Karpas-422 (cell line): Measurements from ENCODE around the gene OGFOD3. TPM values are rescaled to one million over a fixed set of nuclear protein-coding genes. Genes with fewer than 3 reads are reported as not detected.
"Not testable (repeated sequence)": the region's sequence is repeated elsewhere in the genome, so short reads cannot be mapped to it uniquely, and the experiment has no call there.

ENCODE experiments used
- DNase-seq: peaks from one replicate; pipeline ENCODE4 v3.0.0-alpha.2; 2015
- H2AFZ ChIP-seq: fragments of 200-600 bp; sonication (generic); 2 replicates; pipeline ENCODE4 v1.6.1; 2014; ENCODE audit warnings: antibody characterized with exemption, low read length, mixed read lengths
- H3K27ac ChIP-seq: fragments of 200-600 bp; sonication (generic); 2 replicates; pipeline ENCODE4 v1.5.1; 2014; ENCODE audit warnings: mild to moderate bottlenecking, low read length, moderate library complexity
- H3K27me3 ChIP-seq: fragments of 200-600 bp; sonication (generic); 2 replicates; pipeline ENCODE4 v1.6.1; 2014; ENCODE audit warnings: low read length, mixed read lengths
- H3K36me3 ChIP-seq: fragments of 200-600 bp; sonication (generic); 2 replicates; pipeline ENCODE4 v1.6.1; 2014; ENCODE audit warnings: low read length, mixed read lengths; ENCODE audit not compliant: insufficient read depth
- H3K4me1 ChIP-seq: fragments of 200-600 bp; sonication (generic); 2 replicates; pipeline ENCODE4 v1.6.1; 2014; ENCODE audit warnings: mild to moderate bottlenecking, low read length, mixed read lengths
- H3K4me2 ChIP-seq: fragments of 200-600 bp; sonication (generic); 2 replicates; pipeline ENCODE4 v1.6.1; 2014; ENCODE audit warnings: low read length, low read depth, mild to moderate bottlenecking; ENCODE audit not compliant: poor library complexity, severe bottlenecking
- H3K4me3 ChIP-seq: fragments of 200-600 bp; sonication (generic); 2 replicates; pipeline ENCODE4 v1.5.1; 2014; ENCODE audit warnings: mild to moderate bottlenecking, antibody characterized with exemption, low read length, mixed read lengths
- H3K79me2 ChIP-seq: fragments of 200-600 bp; sonication (generic); 2 replicates; pipeline ENCODE4 v1.6.1; 2014; ENCODE audit warnings: mild to moderate bottlenecking, low read length, mixed read lengths
- H3K9ac ChIP-seq: fragments of 200-600 bp; sonication (generic); 2 replicates; pipeline ENCODE4 v1.6.0; 2014; ENCODE audit warnings: low read length
- H3K9me2 ChIP-seq: fragments of 200-600 bp; sonication (generic), shearing (Covaris generic); replicated peaks from 2 replicates; pipeline ENCODE4 v1.6.0; 2014; ENCODE audit warnings: mild to moderate bottlenecking, low read length, moderate library complexity; ENCODE audit not compliant: insufficient read depth
- H3K9me3 ChIP-seq: fragments of 300-700, 200-600 bp; sonication (generic); 2 replicates; pipeline ENCODE4 v1.6.1; 2014; ENCODE audit warnings: low read length, mixed read lengths
- H4K20me1 ChIP-seq: fragments of 200-600 bp; sonication (generic); 2 replicates; pipeline ENCODE4 v1.6.1; 2014; ENCODE audit warnings: mild to moderate bottlenecking, antibody characterized with exemption, low read length, low read depth; ENCODE audit not compliant: insufficient read depth
- total RNA-seq: library from RNA; depleted of rRNA; stranded (reverse); fragments of >200 nt; shearing (Covaris generic); gene quantifications from 2 replicates; pipeline ENCODE4 v1.2.3, GENCODE V29; 2014; ENCODE audit warnings: low replicate concordance

OGFOD3 gene
- total RNA-seq, 1 experiment from 2014 or later, result 14.8 TPM

DNA sequence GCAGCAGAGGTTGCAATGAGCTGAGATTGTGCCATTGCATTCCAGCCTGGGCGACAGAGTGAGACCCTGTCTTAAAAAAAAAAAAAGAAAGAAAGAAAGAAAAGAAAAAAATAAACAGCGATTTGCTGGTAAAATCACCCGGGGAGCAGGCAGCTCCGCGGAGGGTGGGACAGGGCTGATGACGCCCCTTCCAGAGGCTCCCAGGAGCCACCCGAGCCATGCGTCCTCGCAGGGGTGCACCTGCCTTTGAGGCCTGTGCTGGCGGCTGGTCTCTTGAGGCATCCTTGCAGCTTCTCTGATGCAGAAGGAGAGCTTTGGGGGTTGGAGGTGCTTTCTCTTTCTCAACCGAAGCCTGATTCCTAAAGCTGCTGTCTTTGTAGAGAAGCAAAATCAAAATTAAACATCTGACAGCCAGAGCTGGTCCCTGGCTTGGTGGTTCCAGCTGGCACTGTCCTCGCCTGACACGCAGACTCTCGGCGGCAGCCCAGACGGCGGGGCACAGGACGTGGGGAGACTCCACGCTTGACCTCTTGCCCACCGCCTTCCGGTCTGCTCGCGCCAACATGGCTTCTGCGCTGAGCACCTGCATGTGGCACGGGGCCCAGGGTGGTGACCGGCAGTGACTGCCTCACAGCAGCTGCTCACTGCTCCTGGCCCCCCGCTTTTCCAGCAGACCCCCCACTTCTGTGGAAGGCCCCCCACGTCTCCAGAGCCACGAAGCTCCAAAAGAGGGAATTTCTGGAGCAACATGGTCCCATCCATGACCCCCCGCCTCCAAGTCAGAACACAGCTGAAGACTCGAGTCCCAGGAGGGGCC, 40.3 kb downstream of the OGFOD3 start:
- H3K27ac ChIP-seq, result no peak overlapping the region
- no peaks in the 10 kb centered on the region for H3K9me3 ChIP-seq
- DNase-seq, result no peak
- H3K36me3 ChIP-seq, result no peaks in the 10 kb centered on the region
- H3K4me3 ChIP-seq, result no peak overlapping the region
- no peaks in the 10 kb centered on the region for H3K9me2 ChIP-seq
- H3K9ac ChIP-seq, result no peak overlapping the region
- no peaks in the 10 kb centered on the region for H4K20me1 ChIP-seq
- H3K27me3 ChIP-seq, result no peaks in the 10 kb centered on the region
- no peaks in the 10 kb centered on the region for H3K79me2 ChIP-seq
- H3K4me2 ChIP-seq, result no peak overlapping the region
- H3K4me1 ChIP-seq, result no peaks in the 10 kb centered on the region
- H2AFZ ChIP-seq, result no peak overlapping the region

DNA sequence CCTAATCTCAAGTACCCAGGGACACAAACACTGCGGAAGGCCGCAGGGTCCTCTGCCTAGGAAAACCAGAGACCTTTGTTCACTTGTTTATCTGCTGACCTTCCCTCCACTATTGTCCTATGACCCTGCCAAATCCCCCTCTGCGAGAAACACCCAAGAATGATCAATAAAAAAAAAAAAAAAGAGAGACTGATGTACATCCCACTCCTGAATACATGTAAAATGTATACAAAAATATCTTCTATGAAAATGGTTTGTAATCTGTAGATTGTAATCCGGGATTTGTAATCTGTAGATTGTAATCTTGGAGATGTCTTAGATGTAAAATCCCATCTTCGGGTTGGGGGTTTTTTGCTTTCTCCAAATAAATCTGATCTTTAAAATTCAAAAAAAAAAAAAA, 41.1 kb downstream of the OGFOD3 start:
- H3K9me3 ChIP-seq, H3K4me1 ChIP-seq, H3K27me3 ChIP-seq, H3K4me3 ChIP-seq, H2AFZ ChIP-seq, H4K20me1 ChIP-seq, DNase-seq, H3K36me3 ChIP-seq, H3K27ac ChIP-seq, H3K9me2 ChIP-seq, H3K4me2 ChIP-seq, H3K9ac ChIP-seq, H3K79me2 ChIP-seq: not testable (repeated sequence)

DNA sequence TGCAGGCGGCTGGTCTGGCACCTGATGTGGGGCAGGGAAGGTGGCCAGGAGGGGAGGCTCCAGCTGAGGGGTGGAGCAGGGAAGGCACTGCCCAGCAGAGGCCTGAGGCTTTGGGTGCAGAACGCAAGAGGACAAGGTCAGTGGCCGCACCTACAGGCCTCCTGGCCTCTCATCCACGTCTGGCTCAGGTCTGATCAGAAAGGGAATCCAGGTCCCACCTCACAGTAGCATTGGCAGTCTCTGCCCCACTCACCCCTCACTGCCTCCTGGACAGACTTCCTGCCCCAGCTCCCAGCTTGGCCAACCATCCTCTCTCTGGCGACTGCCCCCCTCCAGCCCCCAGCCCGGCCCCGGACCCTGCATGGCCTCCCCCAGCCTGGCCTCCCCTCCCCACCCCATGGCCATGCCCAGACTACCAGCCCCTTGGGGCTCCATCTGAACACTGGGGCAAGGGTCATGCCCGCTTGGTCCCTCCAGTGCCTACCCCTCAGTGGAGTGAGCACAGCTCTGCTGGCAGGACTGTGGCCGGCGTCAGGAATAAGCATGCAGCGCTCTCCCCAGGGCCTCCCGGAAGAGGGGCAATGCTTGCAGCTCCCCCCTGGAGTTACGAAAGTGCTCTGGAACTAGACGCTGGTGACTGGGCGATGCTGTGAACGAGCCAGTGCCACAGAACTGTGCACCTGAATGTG, 42.2 kb downstream of the OGFOD3 start:
- Histone ChIP-seq H3K4me3 (no peak overlapping the region), H3K9me3 (no peaks in the 10 kb centered on the region), H3K27ac (no peak overlapping the region), H3K9me2 (no peaks in the 10 kb centered on the region), H3K79me2 (no peaks in the 10 kb centered on the region), H3K36me3 (no peaks in the 10 kb centered on the region), H2AFZ (no peak overlapping the region), H3K9ac (no peak overlapping the region), H3K4me1 (no peaks in the 10 kb centered on the region), H3K27me3 (no peaks in the 10 kb centered on the region), H3K4me2 (no peak overlapping the region), H4K20me1 (no peaks in the 10 kb centered on the region)
- DNase-seq, result no peak

DNA sequence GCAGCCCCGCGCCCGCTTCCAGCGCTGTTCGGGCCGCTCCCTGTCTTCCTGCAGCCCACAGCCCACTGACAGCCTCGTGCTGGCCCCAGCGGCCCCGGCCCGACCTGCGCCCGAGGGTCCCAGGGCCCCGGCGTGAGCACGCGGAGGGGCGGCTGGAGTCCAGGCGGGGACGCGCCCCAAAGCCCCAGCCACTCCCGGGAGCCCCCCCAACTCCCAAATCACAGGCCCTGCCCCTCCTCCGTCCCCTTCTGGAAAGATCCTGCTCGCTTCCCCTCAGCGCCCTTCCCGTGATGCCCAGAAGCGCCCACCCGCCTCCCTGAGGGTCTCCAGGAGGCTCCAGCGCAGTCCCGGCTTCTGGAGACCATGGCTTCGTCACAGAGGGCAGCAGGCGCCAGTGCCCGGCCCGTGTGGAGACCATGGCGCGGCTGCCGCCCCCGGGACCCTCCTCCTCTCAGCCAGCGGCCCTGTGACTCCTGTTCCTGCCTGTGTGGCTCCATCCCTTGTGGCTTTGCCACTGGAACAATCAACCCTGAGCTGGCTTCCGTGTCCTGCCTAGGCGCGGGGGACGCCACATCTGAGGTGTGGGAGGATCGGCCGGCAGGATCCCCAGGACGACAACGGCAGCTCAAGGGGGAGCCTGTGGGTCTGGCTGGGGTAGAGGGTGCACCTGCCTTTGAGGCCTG, 42.9 kb downstream of the OGFOD3 start:
- no peaks in the 10 kb centered on the region for H3K4me1 ChIP-seq
- no peak overlapping the region for H3K4me2 ChIP-seq
- H3K27ac ChIP-seq, result no peak overlapping the region

DNA sequence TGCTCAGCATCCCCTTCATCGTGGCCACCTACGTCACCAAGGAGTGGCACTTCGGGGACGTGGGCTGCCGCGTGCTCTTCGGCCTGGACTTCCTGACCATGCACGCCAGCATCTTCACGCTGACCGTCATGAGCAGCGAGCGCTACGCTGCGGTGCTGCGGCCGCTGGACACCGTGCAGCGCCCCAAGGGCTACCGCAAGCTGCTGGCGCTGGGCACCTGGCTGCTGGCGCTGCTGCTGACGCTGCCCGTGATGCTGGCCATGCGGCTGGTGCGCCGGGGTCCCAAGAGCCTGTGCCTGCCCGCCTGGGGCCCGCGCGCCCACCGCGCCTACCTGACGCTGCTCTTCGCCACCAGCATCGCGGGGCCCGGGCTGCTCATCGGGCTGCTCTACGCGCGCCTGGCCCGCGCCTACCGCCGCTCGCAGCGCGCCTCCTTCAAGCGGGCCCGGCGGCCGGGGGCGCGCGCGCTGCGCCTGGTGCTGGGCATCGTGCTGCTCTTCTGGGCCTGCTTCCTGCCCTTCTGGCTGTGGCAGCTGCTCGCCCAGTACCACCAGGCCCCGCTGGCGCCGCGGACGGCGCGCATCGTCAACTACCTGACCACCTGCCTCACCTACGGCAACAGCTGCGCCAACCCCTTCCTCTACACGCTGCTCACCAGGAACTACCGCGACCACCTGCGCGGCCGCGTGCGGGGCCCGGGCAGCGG, 43.6 kb downstream of the OGFOD3 start:
- H3K36me3 ChIP-seq, result no peaks in the 10 kb centered on the region
- H3K4me1 ChIP-seq, result no peaks in the 10 kb centered on the region
- H3K27me3 ChIP-seq, result no peaks in the 10 kb centered on the region

More for the DNA sequence above, 42.9 kb downstream of the OGFOD3 start:
- no peak for DNase-seq
- Histone ChIP-seq H3K9ac (no peak overlapping the region), H3K79me2 (no peaks in the 10 kb centered on the region), H4K20me1 (no peaks in the 10 kb centered on the region), H3K36me3 (no peaks in the 10 kb centered on the region), H3K4me3 (no peak overlapping the region), H3K27me3 (no peaks in the 10 kb centered on the region), H3K9me2 (no peaks in the 10 kb centered on the region), H3K9me3 (no peaks in the 10 kb centered on the region), H2AFZ (no peak overlapping the region)

DNA sequence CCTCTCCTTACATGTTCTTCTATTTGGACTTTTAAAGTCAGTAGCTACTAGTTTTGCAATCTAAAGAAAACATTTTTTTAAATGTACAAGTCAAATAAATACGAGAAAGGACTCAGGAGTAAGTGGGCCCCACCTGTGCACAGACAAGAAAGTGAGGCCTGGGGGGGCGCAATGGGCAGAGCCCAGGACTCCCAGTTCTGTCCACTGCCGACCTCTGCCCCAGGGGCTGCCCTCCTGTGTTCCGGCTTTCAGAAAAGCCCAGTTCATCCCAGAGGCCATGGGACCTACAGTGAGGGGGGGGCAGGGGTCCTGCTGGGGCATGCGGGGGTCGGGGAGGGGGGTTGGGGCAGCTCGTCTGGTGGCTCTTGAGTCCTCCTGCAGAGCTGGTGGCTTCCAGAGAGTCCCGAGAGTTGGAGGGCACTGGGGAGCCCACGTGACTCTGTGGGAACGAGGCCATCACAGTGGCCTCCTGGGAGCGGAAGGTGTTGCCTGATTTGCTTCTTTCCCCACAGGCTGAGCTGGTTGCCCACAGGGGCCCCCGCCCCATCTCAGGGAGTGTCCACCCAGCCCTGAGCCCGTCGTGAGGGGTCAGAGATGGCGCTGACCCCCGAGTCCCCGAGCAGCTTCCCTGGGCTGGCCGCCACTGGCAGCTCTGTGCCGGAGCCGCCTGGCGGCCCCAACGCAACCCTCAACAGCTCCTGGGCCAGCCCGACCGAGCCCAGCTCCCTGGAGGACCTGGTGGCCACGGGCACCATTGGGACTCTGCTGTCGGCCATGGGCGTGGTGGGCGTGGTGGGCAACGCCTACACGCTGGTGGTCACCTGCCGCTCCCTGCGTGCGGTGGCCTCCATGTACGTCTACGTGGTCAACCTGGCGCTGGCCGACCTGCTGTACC, 44.4 kb downstream of the OGFOD3 start:
- Histone ChIP-seq H3K9me2 (no peaks in the 10 kb centered on the region), H4K20me1 (no peaks in the 10 kb centered on the region), H3K36me3 (no peaks in the 10 kb centered on the region), H3K4me2 (no peak overlapping the region), H3K27ac (no peak overlapping the region), H3K4me1 (no peaks in the 10 kb centered on the region), H3K27me3 (no peaks in the 10 kb centered on the region), H3K9ac (no peak overlapping the region), H3K9me3 (no peaks in the 10 kb centered on the region), H3K4me3 (no peak overlapping the region), H3K79me2 (no peaks in the 10 kb centered on the region), H2AFZ (no peak overlapping the region)
- no peak for DNase-seq

More for the DNA sequence above, 43.6 kb downstream of the OGFOD3 start:
- Histone ChIP-seq H3K4me3 (no peak overlapping the region), H3K79me2 (no peaks in the 10 kb centered on the region), H4K20me1 (no peaks in the 10 kb centered on the region), H3K9me3 (no peaks in the 10 kb centered on the region), H3K9ac (no peak overlapping the region), H3K27ac (no peak overlapping the region), H3K9me2 (no peaks in the 10 kb centered on the region), H3K4me2 (no peak overlapping the region), H2AFZ (no peak overlapping the region)
- no peak for DNase-seq

DNA sequence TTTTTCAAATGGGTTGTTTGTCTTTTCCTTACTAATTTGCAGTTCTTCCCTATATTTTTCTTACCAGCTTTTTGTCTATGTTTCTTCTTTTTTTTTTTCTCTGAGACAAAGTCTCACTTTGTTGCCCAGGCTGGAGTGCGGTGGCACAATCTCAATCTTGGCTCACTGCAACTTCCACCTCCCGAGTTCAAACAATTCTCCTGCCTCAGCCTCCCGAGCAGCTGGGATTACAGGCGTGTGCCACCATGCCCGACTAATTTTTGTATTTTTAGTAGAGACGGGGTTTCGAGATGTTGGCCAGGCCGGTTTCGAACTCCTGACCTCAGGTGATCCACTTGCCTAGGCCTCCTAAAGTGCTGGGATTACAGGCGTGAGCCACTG, 45.3 kb downstream of the OGFOD3 start:
- H3K27ac ChIP-seq, H3K4me2 ChIP-seq, H3K4me3 ChIP-seq, H3K9me2 ChIP-seq, DNase-seq, H3K4me1 ChIP-seq, H4K20me1 ChIP-seq, H3K9ac ChIP-seq, H3K9me3 ChIP-seq, H3K36me3 ChIP-seq, H3K79me2 ChIP-seq, H2AFZ ChIP-seq, H3K27me3 ChIP-seq: not testable (repeated sequence)
